Suprapubic skin (tissue), 4 donors: ENCODE measurements around the gene TMEM259.

Source experiments
- CTCF ChIP-seq, 2 donors: fragments of 200-600 bp in 1 of 2; fragments of 450-650 bp in 1 of 2; sonication (generic) in 1 of 2; IDR thresholded peaks; one replicate each; pipeline ENCODE4 v1.5.1; 2016 to 2019; ENCODE audit warnings: antibody characterized with exemption in 2 of 2, mild to moderate bottlenecking in 1 of 2, moderate library complexity in 1 of 2
- EP300 ChIP-seq: sonication (generic); formaldehyde crosslinking; IDR thresholded peaks from one replicate; pipeline ENCODE4 v1.6.1; 2017; ENCODE audit warnings: antibody characterized with exemption
- POLR2A ChIP-seq, 2 donors: fragments of 450-650 bp; IDR thresholded peaks; one replicate each; pipeline ENCODE4 v1.6.1; 2017; ENCODE audit warnings: antibody characterized with exemption in 2 of 2, mild to moderate bottlenecking in 2 of 2, moderate library complexity in 2 of 2
- POLR2AphosphoS5 ChIP-seq, 3 donors: sonication (generic); formaldehyde crosslinking; IDR thresholded peaks; one replicate each; pipeline ENCODE4 v1.6.1; 2017; ENCODE audit warnings: antibody characterized with exemption in 3 of 3

GRCh38 chr19:1001538-1002166 is 19.3 kb downstream of the TMEM259 start:
- TF ChIP-seq POLR2A (IDR thresholded peaks at IDR 0.05), result no peak
- peak; percentile 83 to 94 for TF ChIP-seq CTCF (IDR thresholded peaks at IDR 0.05)
- TF ChIP-seq POLR2AphosphoS5 (IDR thresholded peaks at IDR 0.05), result no peak
- TF ChIP-seq EP300, result no peak
